Transverse colon (tissue), 3 donors: Measurements from ENCODE around the gene TSPAN9.

Experiments used
- CTCF ChIP-seq, 5 experiments: fragments of 200-600 bp in 3 of 5; fragments of 450-650 bp in 2 of 5; sonication (generic) in 3 of 5; IDR thresholded peaks; 1 replicate in 2 of 5; 2 replicates in 3 of 5; pipeline ENCODE4 v1.5.1; 2016 to 2017; ENCODE audit warnings: antibody characterized with exemption in 5 of 5, inconsistent platforms in 3 of 5, mild to moderate bottlenecking in 2 of 5, moderate library complexity in 1 of 5
- POLR2A ChIP-seq: fragments of 450-650 bp; IDR thresholded peaks from one replicate; pipeline ENCODE4 v1.6.1; 2016; ENCODE audit warnings: antibody characterized with exemption, mild to moderate bottlenecking, moderate library complexity

DNA sequence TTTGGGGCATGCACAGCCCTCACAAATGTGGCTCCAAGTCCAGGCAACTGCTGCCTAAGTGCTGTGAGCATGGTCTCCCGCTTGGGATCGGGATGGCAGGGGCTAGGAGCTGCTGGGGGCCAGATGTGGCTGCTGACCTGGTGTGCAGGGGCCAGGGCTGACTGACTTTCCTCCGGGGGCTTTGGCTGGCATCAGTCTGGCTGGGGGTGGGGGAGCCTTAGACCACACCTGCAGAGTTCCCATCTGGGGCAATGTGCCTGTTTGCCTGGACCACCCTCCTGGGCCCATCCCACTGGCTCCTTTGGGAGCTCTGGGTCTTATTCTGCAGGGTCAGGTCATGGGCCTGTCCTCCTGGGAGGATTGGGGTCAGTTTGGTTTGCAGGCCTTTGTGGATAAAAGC lies 90.5 kb downstream of the TSPAN9 start:
- TF ChIP-seq CTCF (IDR thresholded peaks at IDR 0.05) (no peak), POLR2A (no peak)
